ENCODE measurements around the gene CDKAL1. TPM values are rescaled to one million over a fixed set of nuclear protein-coding genes. Genes with fewer than 3 reads are reported as not detected.

The CDKAL1 gene
- total RNA-seq, 4 donors from 2014 or later, result 13.5 to 21.2 (median 17.3) TPM

DNA sequence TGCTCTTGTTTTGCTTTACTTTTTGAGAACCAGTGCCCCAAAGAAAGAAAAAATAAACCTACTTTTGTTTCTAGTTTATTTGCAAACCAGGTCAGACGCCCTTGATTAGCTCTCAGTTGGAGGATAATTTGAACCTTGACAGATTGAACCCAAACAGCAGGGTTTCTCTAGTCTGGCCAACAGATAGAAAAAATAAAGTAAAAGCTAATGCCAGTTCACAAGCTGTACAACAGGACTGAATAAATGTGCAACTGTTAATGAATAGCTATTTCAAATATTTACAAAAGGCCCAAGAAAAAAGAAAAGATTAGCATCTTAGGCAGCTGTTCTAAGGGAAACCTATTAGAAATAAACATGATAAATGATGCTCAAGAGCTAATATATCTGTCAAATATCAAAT is 331.8 kb downstream of the CDKAL1 start:
- 78 to 87% methylated on average over 1 of the region's 1 CpG for WGBS, 2 donors

DNA sequence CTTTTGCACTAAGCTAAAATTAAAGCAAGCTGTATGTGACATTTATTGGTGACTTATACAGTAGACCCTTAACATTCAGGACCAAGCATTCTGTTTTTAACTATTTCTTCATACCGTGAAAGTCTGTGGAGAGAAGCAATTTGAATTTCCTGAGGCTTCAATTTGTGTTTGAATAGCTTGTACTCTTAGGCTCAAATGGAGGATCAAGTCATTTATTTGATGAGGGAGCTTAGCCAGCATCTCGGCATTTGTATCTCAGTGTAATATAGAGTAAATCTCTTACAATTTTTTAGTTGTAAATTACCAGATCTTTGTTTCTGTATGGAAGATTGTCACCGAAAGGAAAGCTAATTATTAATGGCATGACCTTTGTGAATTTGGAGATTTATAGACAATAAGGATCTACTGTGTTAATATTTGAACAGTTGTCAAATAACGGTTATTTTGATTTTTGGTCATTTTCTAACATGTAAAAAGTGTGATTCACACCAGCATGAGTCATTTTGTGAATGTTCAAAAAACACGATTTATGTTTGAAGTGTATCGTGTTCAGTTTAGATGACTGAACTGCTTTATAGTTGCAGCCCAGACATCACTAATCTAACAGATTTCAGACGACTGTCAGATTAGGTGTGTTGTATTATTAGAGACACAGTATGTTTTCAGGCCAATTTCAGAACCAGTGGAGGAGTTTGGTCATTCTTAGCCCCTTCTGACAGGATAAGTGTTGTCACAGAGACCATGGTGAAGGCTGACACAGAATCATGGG is 332.9 kb downstream of the CDKAL1 start:
- TF ChIP-seq POLR2A (IDR thresholded peaks at IDR 0.05) (no peak), EP300 (IDR thresholded peaks at IDR 0.05) (no peak)
- TF ChIP-seq, protein P1, sequence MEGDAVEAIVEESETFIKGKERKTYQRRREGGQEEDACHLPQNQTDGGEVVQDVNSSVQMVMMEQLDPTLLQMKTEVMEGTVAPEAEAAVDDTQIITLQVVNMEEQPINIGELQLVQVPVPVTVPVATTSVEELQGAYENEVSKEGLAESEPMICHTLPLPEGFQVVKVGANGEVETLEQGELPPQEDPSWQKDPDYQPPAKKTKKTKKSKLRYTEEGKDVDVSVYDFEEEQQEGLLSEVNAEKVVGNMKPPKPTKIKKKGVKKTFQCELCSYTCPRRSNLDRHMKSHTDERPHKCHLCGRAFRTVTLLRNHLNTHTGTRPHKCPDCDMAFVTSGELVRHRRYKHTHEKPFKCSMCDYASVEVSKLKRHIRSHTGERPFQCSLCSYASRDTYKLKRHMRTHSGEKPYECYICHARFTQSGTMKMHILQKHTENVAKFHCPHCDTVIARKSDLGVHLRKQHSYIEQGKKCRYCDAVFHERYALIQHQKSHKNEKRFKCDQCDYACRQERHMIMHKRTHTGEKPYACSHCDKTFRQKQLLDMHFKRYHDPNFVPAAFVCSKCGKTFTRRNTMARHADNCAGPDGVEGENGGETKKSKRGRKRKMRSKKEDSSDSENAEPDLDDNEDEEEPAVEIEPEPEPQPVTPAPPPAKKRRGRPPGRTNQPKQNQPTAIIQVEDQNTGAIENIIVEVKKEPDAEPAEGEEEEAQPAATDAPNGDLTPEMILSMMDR (IDR thresholded peaks at IDR 0.05), result no peak
- Histone ChIP-seq H3K27me3 (no peaks in the 10 kb centered on the region), H3K36me3 (no peaks in the 10 kb centered on the region), H3K9me3 (no peaks in the 10 kb centered on the region), H3K4me3 (no peak overlapping the region), H3K4me1 (no peaks in the 10 kb centered on the region), H3K27ac (no peak overlapping the region)
- 77 to 80% methylated on average over 7 of the region's 7 CpGs for WGBS, 2 donors
- no peak for DNase-seq (ENCODE audit: low spot score in 2 of 2)

More for the DNA sequence above, 331.8 kb downstream of the CDKAL1 start:
- Histone ChIP-seq H3K4me3 (no peak overlapping the region), H3K36me3 (no peaks in the 10 kb centered on the region), H3K9me3 (no peaks in the 10 kb centered on the region), H3K27ac (no peak overlapping the region), H3K27me3 (no peaks in the 10 kb centered on the region), H3K4me1 (no peaks in the 10 kb centered on the region)
- TF ChIP-seq, protein P1 (IDR thresholded peaks at IDR 0.05), result no peak
- TF ChIP-seq POLR2A (IDR thresholded peaks at IDR 0.05) (no peak), EP300 (IDR thresholded peaks at IDR 0.05) (no peak)
- DNase-seq (ENCODE audit: low spot score in 2 of 2), result no peak

DNA sequence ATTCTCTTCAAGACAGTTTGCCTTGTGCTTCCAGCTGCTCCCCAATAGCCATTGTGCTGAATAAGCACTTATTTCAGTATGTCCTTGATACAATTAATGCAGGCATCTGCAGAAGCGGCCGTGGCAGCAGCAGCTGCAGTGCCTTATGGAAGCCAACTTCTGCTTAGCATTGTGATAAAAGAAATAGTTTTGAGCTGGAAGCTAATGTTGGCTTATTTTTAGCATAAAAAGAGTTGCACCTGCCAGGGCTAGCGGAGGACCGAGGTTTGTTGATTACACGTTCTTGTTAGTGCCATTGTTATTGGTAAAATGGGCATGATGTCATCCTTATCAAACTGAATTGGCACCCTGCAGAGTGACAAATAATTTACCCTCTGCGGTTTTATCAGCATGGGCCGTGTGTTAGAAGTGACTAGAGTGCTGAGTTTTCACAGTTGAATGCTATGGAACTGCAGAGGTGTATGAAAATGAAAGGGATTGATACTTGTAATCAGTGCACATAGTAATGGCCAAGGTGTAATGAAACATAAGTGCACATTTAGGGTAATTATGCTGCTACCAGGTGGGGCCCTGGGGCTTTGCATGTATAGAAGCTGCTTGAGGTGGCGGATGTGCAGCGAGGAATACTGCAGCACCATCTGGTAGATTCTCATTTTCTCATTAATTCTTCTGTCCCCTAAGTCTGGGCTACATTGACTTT is 334.3 kb downstream of the CDKAL1 start:
- H3K9me3 ChIP-seq, result no peaks in the 10 kb centered on the region
- H3K4me1 ChIP-seq, result no peaks in the 10 kb centered on the region
- H3K27me3 ChIP-seq, result no peaks in the 10 kb centered on the region
- WGBS, 2 donors, result 74 to 80% methylated on average over 9 of the region's 9 CpGs
- DNase-seq (ENCODE audit: low spot score in 2 of 2), result no peak
- no peak overlapping the region for H3K27ac ChIP-seq
- TF ChIP-seq, protein P1 (IDR thresholded peaks at IDR 0.05), result no peak
- TF ChIP-seq EP300 (IDR thresholded peaks at IDR 0.05), result no peak
- TF ChIP-seq POLR2A (IDR thresholded peaks at IDR 0.05), result no peak
- H3K36me3 ChIP-seq, result no peaks in the 10 kb centered on the region
- no peak overlapping the region for H3K4me3 ChIP-seq

DNA sequence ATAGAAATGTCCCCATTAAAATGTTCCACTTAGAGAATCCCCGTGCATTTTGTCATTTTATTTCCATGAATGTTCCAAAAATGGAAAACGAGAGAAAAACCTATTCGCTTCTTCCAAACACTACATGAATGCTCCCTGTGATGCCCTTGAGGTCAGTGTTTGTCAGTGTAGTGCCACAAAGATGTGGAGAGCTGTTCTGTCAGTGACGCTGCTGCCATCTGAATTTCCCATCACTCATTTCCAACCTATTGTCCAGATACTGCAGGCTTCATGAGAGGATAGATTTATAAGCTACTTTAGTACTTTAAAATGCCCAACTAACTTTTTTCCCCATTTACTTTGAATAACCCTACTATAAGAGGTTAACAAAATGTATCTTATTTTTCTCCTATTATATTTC is 335.8 kb downstream of the CDKAL1 start:
- no peak for TF ChIP-seq EP300 (IDR thresholded peaks at IDR 0.05)
- TF ChIP-seq POLR2A (IDR thresholded peaks at IDR 0.05), result no peak
- TF ChIP-seq, protein P1 (IDR thresholded peaks at IDR 0.05), result no peak
- Histone ChIP-seq H3K27me3 (no peaks in the 10 kb centered on the region), H3K36me3 (no peaks in the 10 kb centered on the region), H3K27ac (no peak overlapping the region), H3K9me3 (no peaks in the 10 kb centered on the region), H3K4me3 (no peak overlapping the region), H3K4me1 (no peaks in the 10 kb centered on the region)
- DNase-seq (ENCODE audit: low spot score in 2 of 2), result no peak
- WGBS, 2 donors, result 78 to 82% methylated on average over 4 of the region's 4 CpGs

- WGBS, 2 donors, result 39 to 50% methylated on average over 1 of the region's 1 CpG
- H3K36me3 ChIP-seq, result no peaks in the 10 kb centered on the region
Observed at GRCh38 chr6:20870493-20870892, 336.2 kb downstream of the CDKAL1 start.

More at GRCh38 chr6:20870493-20870892, 336.2 kb downstream of the CDKAL1 start:
- DNase-seq (ENCODE audit: low spot score in 2 of 2), result no peak
- no peak for TF ChIP-seq EP300 (IDR thresholded peaks at IDR 0.05)
- TF ChIP-seq POLR2A (IDR thresholded peaks at IDR 0.05), result no peak
- TF ChIP-seq, protein P1 (IDR thresholded peaks at IDR 0.05), result no peak
- H3K27ac ChIP-seq, result no peak overlapping the region
- H3K27me3 ChIP-seq, result no peaks in the 10 kb centered on the region
- H3K4me3 ChIP-seq, result no peak overlapping the region
- H3K9me3 ChIP-seq, result no peaks in the 10 kb centered on the region
- H3K4me1 ChIP-seq, result no peaks in the 10 kb centered on the region

Data from tibial nerve (tissue), 4 donors.